Measurements from ENCODE around the gene POFUT2. TPM values are rescaled to one million over a fixed set of nuclear protein-coding genes. Genes with fewer than 3 reads are reported as not detected.

The POFUT2 gene
- total RNA-seq, 2 experiments from 2014 or later, result 56.6 to 57.2 TPM

GRCh38 chr21:45297329-45297728 lies 9.6 kb upstream of the POFUT2 start:
- H3K4me1 Mint-ChIP-seq (ENCODE audit: low read depth), result peaks cover 26% of the 10 kb centered on the region
- no peak overlapping the region for H3K4me3 Mint-ChIP-seq
- H3K9me3 Mint-ChIP-seq, result no peaks in the 10 kb centered on the region
- Histone ChIP-seq H3K9me3 (ENCODE audit: control insufficient read depth in 1 of 2, insufficient read depth in 1 of 2, low read length in 2 of 2) (no peaks in the 10 kb centered on the region), H3K36me3 (ENCODE audit: insufficient read depth, low read length) (no peaks in the 10 kb centered on the region), H3K27ac (ENCODE audit: low read depth in 1 of 2, low read length in 2 of 2) (no peak overlapping the region), H3K27me3 (ENCODE audit: control insufficient read depth in 1 of 2, insufficient read depth in 2 of 2, low read length in 2 of 2) (no peaks in the 10 kb centered on the region), H3K4me3 (ENCODE audit: low read length) (no peak overlapping the region), H3K4me1 (ENCODE audit: insufficient read depth, low read length) (peaks cover 52% of the 10 kb centered on the region)
- no peaks in the 10 kb centered on the region for H3K27me3 Mint-ChIP-seq
- ATAC-seq (ENCODE audit: poor library complexity) (no peak), DNase-seq (no peak)
- no peaks in the 10 kb centered on the region for H3K36me3 Mint-ChIP-seq (ENCODE audit: low read depth)
- ChIA-PET POLR2A (no interaction called here), CTCF (no interaction called here)
- TF ChIP-seq CTCF (IDR thresholded peaks at IDR 0.05), result no peak
- intact Hi-C loops (cut with DNase I, micrococcal nuclease), result no loop called here
- H3K27ac Mint-ChIP-seq, result no peak overlapping the region

GRCh38 chr21:45296638-45297037 lies 8.9 kb upstream of the POFUT2 start:
- TF ChIP-seq CTCF (IDR thresholded peaks at IDR 0.05), result no peak
- DNase-seq, result no peak
- no peaks in the 10 kb centered on the region for H3K27me3 Mint-ChIP-seq
- Histone ChIP-seq H3K9me3 (ENCODE audit: control insufficient read depth in 1 of 2, insufficient read depth in 1 of 2, low read length in 2 of 2) (no peaks in the 10 kb centered on the region), H3K27me3 (ENCODE audit: control insufficient read depth in 1 of 2, insufficient read depth in 2 of 2, low read length in 2 of 2) (no peaks in the 10 kb centered on the region), H3K36me3 (ENCODE audit: insufficient read depth, low read length) (no peaks in the 10 kb centered on the region), H3K27ac (ENCODE audit: low read depth in 1 of 2, low read length in 2 of 2) (no peak overlapping the region), H3K4me3 (ENCODE audit: low read length) (no peak overlapping the region), H3K4me1 (ENCODE audit: insufficient read depth, low read length) (peaks cover 50% of the 10 kb centered on the region)
- CTCF ChIA-PET, result no interaction called here
- no peaks in the 10 kb centered on the region for H3K36me3 Mint-ChIP-seq (ENCODE audit: low read depth)
- peaks cover 22% of the 10 kb centered on the region for H3K4me1 Mint-ChIP-seq (ENCODE audit: low read depth)
- no peak overlapping the region for H3K4me3 Mint-ChIP-seq
- no peak for ATAC-seq (ENCODE audit: poor library complexity)
- no peaks in the 10 kb centered on the region for H3K9me3 Mint-ChIP-seq
- POLR2A ChIA-PET, result no interaction called here
- intact Hi-C loops (cut with DNase I, micrococcal nuclease), result no loop called here
- H3K27ac Mint-ChIP-seq, result no peak overlapping the region

GRCh38 chr21:45295576-45296365 lies 8.1 kb upstream of the POFUT2 start:
- DNase-seq (peak in 1 of 14 experiments; percentile 7), ATAC-seq (ENCODE audit: poor library complexity) (no peak)
- Mint-ChIP-seq H3K4me3 (peak overlapping the region; percentile 20), H3K27me3 (no peaks in the 10 kb centered on the region), H3K9me3 (no peaks in the 10 kb centered on the region), H3K4me1 (ENCODE audit: low read depth) (peaks cover 25% of the 10 kb centered on the region), H3K36me3 (ENCODE audit: low read depth) (no peaks in the 10 kb centered on the region), H3K27ac (peak overlapping the region; percentile 55)
- Histone ChIP-seq H3K4me3 (ENCODE audit: low read length) (no peak overlapping the region), H3K4me1 (ENCODE audit: insufficient read depth, low read length) (peaks cover 41% of the 10 kb centered on the region), H3K27me3 (ENCODE audit: control insufficient read depth in 1 of 2, insufficient read depth in 2 of 2, low read length in 2 of 2) (no peaks in the 10 kb centered on the region), H3K9me3 (ENCODE audit: control insufficient read depth in 1 of 2, insufficient read depth in 1 of 2, low read length in 2 of 2) (no peaks in the 10 kb centered on the region), H3K36me3 (ENCODE audit: insufficient read depth, low read length) (no peaks in the 10 kb centered on the region), H3K27ac (ENCODE audit: low read depth in 1 of 2, low read length in 2 of 2) (no peak overlapping the region)
- intact Hi-C loops (cut with DNase I, micrococcal nuclease), result no loop called here
- CTCF ChIA-PET, result no interaction called here
- POLR2A ChIA-PET, result no interaction called here
- TF ChIP-seq CTCF (IDR thresholded peaks at IDR 0.05), result no peak
